Measurements from ENCODE around the gene OTOG. TPM values are rescaled to one million over a fixed set of nuclear protein-coding genes. Genes with fewer than 3 reads are reported as not detected.

OTOG gene
- total and polyA plus RNA-seq, 2 of the 8 experiments (the other 6 are each of a cell fraction or from before 2014, with no cell fraction given) = 0.41 to 1.5 TPM

DNA sequence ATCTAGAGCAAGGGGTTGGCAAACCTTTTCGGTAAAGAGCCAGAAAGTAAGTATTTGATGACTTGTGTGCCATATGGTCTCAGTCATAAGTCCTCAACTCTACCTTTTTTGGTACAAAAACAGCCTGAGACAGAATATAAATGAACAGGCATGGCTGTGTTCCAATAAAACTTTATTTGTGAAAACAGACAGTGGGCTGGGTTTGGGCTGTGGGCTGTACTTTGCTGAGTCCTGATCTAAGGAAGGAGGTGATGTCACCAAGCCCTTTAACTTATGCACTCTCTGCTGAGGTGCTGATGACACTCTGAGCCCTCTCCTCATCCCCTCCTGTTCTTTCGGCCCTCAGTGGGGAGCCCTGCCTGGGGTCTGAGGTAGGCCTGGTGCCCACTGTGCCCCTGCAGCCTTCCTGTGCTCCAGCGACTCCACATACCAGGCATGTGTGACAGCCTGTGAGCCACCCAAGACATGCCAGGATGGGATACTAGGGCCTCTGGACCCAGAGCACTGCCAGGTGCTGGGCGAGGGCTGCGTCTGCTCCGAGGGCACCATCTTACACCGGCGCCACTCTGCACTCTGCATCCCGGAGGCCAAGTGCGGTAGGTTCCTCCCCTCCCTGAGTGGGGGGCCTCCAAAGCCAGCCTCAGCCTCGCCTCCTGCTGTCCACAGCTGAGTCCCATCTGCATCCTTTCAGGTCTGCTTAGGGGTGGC is 86.4 kb downstream of the OTOG start:
- Histone ChIP-seq H3K4ac (replicated peaks; ENCODE audit: insufficient read length, low read depth, low read length) (no peak overlapping the region), H2BK20ac (ENCODE audit: low read length) (no peak overlapping the region), H3K4me2 (ENCODE audit: insufficient read depth in 1 of 2, low read depth in 2 of 2, low read length in 2 of 2) (no peak overlapping the region), H3K27me3 (replicated peaks in 1 of 4; ENCODE audit: control insufficient read depth in 3 of 4, extremely low read depth in 1 of 4, insufficient read depth in 3 of 4, low read length in 3 of 4) (no peaks in the 10 kb centered on the region), H3K9me3 (ENCODE audit: insufficient read depth in 2 of 2, low read depth in 1 of 2, low read length in 1 of 2) (no peaks in the 10 kb centered on the region), H4K5ac (ENCODE audit: insufficient read length, low read depth, low read length) (no peak overlapping the region), H2BK15ac (ENCODE audit: low read length) (no peak overlapping the region), H4K20me1 (replicated peaks in 1 of 2; ENCODE audit: control insufficient read depth in 1 of 2, insufficient read depth in 2 of 2, low read length in 2 of 2) (no peaks in the 10 kb centered on the region), H4K91ac (replicated peaks; ENCODE audit: insufficient read length, low read length) (no peak overlapping the region), H3K18ac (ENCODE audit: extremely low read depth, low read length) (no peak overlapping the region), H3K79me1 (ENCODE audit: low read depth, low read length) (no peaks in the 10 kb centered on the region), H3K27ac (ENCODE audit: low read depth, low read length) (no peak overlapping the region), H2BK12ac (ENCODE audit: low read depth, low read length) (no peak overlapping the region), H2AK5ac (ENCODE audit: low read depth, low read length) (no peak overlapping the region), H3K23me2 (ENCODE audit: low read depth, low read length) (0 out of 2 replicates have a peak, but pooled peaks cover 1% of the 10 kb centered on the region), H2BK5ac (ENCODE audit: low read depth, low read length) (no peak overlapping the region), H3K36me3 (ENCODE audit: control insufficient read depth in 2 of 4, insufficient read depth in 4 of 4, low read length in 3 of 4) (no peaks in the 10 kb centered on the region), H3K9ac (replicated peaks in 1 of 4; ENCODE audit: extremely low read depth in 1 of 4, low read depth in 3 of 4, low read length in 3 of 4) (no peak overlapping the region), H3K4me1 (replicated peaks in 1 of 4; ENCODE audit: control insufficient read depth in 3 of 4, insufficient read depth in 4 of 4, low read length in 3 of 4) (no peaks in the 10 kb centered on the region), H3K56ac (replicated peaks; ENCODE audit: insufficient read length, low read depth, low read length) (no peak overlapping the region), H3K14ac (ENCODE audit: insufficient read length) (no peak overlapping the region), H2AFZ (ENCODE audit: low read length) (no peak overlapping the region), H3K79me2 (ENCODE audit: control insufficient read depth in 1 of 2, insufficient read depth in 2 of 2, low read length in 2 of 2) (no peaks in the 10 kb centered on the region), H4K8ac (ENCODE audit: extremely low read depth, insufficient read depth, low read length) (no peak overlapping the region; the same call in 1 of the 2 replicates), H3K23ac (ENCODE audit: insufficient read length) (no peak overlapping the region), H2BK120ac (replicated peaks; ENCODE audit: low read depth, low read length) (no peak overlapping the region), H3K4me3 (ENCODE audit: extremely low read depth in 1 of 4, insufficient read depth in 2 of 4, low read depth in 3 of 4, low read length in 4 of 4) (no peak overlapping the region)
- FAIRE-seq (no peak), DNase-seq (ENCODE audit: low read depth in 1 of 2, low spot score in 2 of 2) (no peak)
- 90% methylated on average over 10 of the region's 11 CpGs; no CpG with 5 or more reads in 1 of the 2 experiments for WGBS, 2 experiments (ENCODE audit: extremely low coverage in 1 of 2, insufficient coverage in 1 of 2, insufficient read length in 1 of 2, insufficient replicate concordance in 2 of 2, low coverage in 1 of 2, low lambda C conversion rate in 2 of 2, missing lambda C conversion rate in 1 of 2)
- CTCF ChIA-PET (ENCODE audit: partially characterized antibody) = interaction anchor here (0.7 to 5.3 kb wide), 10 partner anchors 13 to 344 kb away, joined by 3 to 43 read pairs (median 3); partner anchors contain the start of gene MYOD1
- POLR2A ChIA-PET (ENCODE audit: partially characterized antibody) = no interaction called here
- TF ChIP-seq TCF12 (IDR thresholded peaks at IDR 0.05; ENCODE audit: low read depth, low read length) (no peak), HDAC6 (IDR thresholded peaks at IDR 0.05; ENCODE audit: low read depth, low read length) (no peak), RBBP5 (IDR thresholded peaks at IDR 0.05; ENCODE audit: borderline replicate concordance, low read depth, low read length) (no peak), CREB1 (IDR thresholded peaks at IDR 0.05) (no peak), SIRT6 (IDR thresholded peaks at IDR 0.05; ENCODE audit: low read length) (no peak), SP2 (IDR thresholded peaks at IDR 0.05; ENCODE audit: low read length) (no peak), TBP (IDR thresholded peaks at IDR 0.05; ENCODE audit: low read depth, low read length) (no peak), TEAD4 (IDR thresholded peaks at IDR 0.05; ENCODE audit: low read depth, low read length) (no peak), EP300 (IDR thresholded peaks at IDR 0.05; ENCODE audit: borderline replicate concordance in 1 of 2, low read depth in 2 of 2, low read length in 2 of 2) (no peak), RXRA (IDR thresholded peaks at IDR 0.05; ENCODE audit: insufficient read depth, low read depth, low read length) (no peak), CHD1 (IDR thresholded peaks at IDR 0.05; ENCODE audit: low read depth, low read length) (no peak)
